Neutrophil (primary cell): ENCODE measurements around the gene PCNX2.
A peak's percentile ranks its signal among the peaks of the same experiment; 100 is the strongest.

Experiments used
- H3K27ac ChIP-seq: fragments of 200-600 bp; sonication (generic); 2 replicates; pipeline ENCODE4 v1.5.1; 2016; ENCODE audit warnings: mild to moderate bottlenecking, moderate library complexity
- H3K27me3 ChIP-seq: fragments of 200-600 bp; sonication (generic); 2 replicates; pipeline ENCODE4 v1.6.0; 2016; ENCODE audit warnings: mild to moderate bottlenecking
- H3K36me3 ChIP-seq: fragments of 200-600 bp; sonication (generic); 2 replicates; pipeline ENCODE4 v1.5.1; 2017
- H3K4me1 ChIP-seq, 2 experiments: fragments of 200-600 bp in 1 of 2; sonication (generic) in 1 of 2; 1 replicate in 1 of 2; 2 replicates in 1 of 2; pipeline versions ENCODE4 v1.5.1 to v1.6.1; 2013 to 2016; ENCODE audit warnings: low read depth in 1 of 2, low read length in 1 of 2, mild to moderate bottlenecking in 1 of 2, moderate library complexity in 1 of 2; ENCODE audit not compliant: control insufficient read depth in 1 of 2, insufficient read depth in 1 of 2
- H3K4me3 ChIP-seq, 2 experiments: fragments of 200-600 bp in 1 of 2; sonication (generic) in 1 of 2; 1 replicate in 1 of 2; 2 replicates in 1 of 2; pipeline ENCODE4 v1.5.1; 2013 to 2016; ENCODE audit warnings: low read depth in 1 of 2, low read length in 1 of 2, mild to moderate bottlenecking in 1 of 2, moderate library complexity in 1 of 2
- H3K9me3 ChIP-seq: fragments of 200-600 bp; sonication (generic); 2 replicates; pipeline ENCODE4 v1.5.1; 2016
- TF ChIP-seq, protein P1 (sequence below): fragments of 200-600 bp; sonication (generic); IDR thresholded peaks from 2 replicates; pipeline ENCODE4 v1.5.1; 2016; ENCODE audit warnings: antibody characterized with exemption

Gene PCNX2, protein sequence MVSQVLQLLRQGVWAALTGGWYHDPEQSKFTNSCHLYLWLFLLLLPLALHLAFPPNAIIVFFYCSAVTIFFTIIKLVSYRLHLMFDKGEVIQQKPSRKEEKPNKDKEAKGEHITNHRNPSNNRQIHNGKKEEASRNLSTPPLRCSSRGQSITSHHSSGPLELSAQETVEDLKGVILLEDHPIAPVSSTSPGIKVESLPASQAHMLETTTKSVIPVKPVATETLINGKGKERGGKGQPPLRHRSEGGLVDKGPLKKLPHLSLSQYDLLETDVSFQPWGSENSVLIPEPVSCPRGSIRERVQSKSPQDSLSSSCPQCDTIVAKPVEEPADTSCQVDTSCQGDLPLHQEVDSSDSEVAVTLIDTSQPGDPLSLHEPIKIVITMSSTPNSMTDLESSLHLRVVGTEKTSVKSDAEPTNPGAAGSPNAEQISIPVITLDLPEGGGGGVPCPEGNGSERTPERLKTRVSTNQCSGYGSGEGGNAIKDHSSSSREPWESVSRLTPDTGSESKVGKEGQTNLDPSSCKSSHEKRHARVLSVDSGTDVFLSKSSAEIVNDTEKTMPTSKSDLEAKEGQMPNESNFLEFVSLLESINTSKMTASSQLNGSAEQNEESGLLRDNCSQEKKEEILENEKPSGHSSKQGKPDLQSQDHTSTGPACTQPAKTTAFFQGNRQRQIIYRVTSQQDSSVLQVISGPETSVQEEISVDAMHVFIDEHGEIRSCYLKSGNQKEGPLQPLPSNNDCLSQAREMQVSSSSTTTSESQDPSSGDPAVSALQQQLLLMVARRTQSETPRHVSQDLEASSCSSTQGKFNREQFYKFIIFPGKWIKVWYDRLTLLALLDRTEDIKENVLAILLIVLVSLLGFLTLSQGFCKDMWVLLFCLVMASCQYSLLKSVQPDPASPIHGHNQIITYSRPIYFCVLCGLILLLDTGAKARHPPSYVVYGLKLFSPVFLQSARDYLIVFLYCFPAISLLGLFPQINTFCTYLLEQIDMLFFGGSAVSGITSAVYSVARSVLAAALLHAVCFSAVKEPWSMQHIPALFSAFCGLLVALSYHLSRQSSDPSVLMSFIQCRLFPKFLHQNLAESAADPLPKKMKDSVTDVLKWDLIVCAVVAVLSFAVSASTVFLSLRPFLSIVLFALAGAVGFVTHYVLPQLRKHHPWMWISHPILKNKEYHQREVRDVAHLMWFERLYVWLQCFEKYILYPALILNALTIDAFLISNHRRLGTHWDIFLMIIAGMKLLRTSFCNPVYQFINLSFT (N-terminal part only)

DNA sequence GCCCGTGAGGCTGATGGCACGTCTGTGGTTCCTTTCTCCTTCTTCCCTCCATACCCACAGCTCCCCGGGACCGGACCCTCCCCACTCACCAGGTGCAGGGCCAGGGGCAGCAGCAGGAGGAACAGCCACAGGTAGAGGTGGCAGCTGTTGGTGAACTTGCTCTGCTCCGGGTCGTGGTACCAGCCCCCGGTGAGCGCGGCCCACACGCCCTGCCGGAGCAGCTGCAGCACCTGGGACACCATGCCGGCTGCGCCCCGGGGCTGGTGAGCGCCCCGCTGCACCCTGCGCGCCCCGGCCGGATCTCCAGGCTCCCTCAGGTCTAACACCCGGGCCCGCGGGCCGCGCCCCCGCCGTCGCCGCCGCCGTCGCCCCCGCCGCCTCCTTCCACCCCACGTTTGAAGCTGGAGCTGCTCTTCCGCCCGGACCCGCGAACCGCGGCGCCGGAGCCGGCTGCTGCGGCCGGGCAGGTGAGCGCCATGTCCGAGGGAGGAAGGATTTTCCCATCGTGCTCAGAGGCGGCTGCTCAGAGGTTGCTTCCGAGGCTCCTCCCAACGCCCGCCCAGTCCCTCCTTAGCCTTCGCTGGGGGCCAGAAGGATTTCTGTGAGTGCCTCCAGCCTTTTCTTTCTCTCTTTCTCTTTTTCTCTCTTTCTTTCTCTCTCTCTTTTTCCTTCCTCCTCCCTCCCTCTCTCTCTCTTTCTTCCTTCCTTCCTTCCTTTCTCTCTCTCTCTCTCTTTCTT lies at the start of gene PCNX2:
Gene PCNX2, minus strand, starts transcription at position 489 of the 738 bp plus-strand sequence. Its CDS starts 247 bp downstream, at position 242.
- H3K27ac ChIP-seq, result no peak within 1 kb of the TSS
- H3K9me3 ChIP-seq, result no peaks in the 10 kb centered on the region
- no peaks in the 10 kb centered on the region for H3K36me3 ChIP-seq
- H3K27me3 ChIP-seq, result peaks cover 53% of the 10 kb centered on the region
- H3K4me1 ChIP-seq, result peaks cover 13 to 20% of the 10 kb centered on the region in 2 experiments
- peak within 1 kb of the TSS; percentile 32 to 54 for H3K4me3 ChIP-seq
- TF ChIP-seq, protein P1, sequence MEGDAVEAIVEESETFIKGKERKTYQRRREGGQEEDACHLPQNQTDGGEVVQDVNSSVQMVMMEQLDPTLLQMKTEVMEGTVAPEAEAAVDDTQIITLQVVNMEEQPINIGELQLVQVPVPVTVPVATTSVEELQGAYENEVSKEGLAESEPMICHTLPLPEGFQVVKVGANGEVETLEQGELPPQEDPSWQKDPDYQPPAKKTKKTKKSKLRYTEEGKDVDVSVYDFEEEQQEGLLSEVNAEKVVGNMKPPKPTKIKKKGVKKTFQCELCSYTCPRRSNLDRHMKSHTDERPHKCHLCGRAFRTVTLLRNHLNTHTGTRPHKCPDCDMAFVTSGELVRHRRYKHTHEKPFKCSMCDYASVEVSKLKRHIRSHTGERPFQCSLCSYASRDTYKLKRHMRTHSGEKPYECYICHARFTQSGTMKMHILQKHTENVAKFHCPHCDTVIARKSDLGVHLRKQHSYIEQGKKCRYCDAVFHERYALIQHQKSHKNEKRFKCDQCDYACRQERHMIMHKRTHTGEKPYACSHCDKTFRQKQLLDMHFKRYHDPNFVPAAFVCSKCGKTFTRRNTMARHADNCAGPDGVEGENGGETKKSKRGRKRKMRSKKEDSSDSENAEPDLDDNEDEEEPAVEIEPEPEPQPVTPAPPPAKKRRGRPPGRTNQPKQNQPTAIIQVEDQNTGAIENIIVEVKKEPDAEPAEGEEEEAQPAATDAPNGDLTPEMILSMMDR, result no peak

DNA sequence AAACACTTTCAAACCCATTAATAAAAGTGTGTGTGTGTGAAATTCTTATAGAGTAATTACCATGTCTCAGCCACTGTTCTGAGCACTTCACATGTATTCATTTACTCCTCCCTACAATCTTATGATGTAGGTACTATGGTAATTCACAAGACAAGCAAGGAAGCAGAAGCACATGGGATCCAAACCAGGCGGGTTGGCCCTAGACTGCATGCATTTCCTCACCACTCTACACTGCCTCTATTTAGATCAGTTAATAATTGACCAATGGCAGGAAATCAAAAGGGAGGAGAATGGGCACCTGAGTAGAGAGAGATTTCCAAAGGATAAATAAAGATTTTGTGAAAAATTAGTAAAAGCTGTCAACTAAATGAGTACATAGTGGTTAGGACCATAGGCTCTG lies 47.7 kb upstream of the PCNX2 start:
- Histone ChIP-seq H3K9me3 (no peaks in the 10 kb centered on the region), H3K27me3 (no peaks in the 10 kb centered on the region), H3K4me3 (no peak overlapping the region), H3K36me3 (no peaks in the 10 kb centered on the region), H3K4me1 (no peaks in the 10 kb centered on the region), H3K27ac (no peak overlapping the region)
- TF ChIP-seq, protein P1, result no peak

DNA sequence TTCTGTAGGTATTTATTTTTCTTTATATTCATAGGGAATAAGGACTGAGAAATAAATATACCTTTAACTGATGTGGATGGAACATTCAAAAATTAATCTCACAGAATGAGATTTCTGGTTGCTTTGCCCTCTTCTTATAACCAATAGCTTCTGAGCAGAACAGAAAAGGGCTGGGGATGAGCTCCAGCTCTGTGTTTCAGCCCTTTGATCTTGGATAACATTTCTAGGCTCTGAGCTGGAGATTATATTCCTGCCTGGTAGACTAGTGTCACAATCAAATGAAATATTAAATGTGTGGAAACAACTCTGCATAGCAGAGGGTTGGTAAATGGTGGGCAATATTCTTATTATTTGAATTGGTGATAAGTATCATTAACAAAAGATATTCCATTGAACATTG lies 46.6 kb upstream of the PCNX2 start:
- no peak overlapping the region for H3K27ac ChIP-seq
- no peaks in the 10 kb centered on the region for H3K36me3 ChIP-seq
- H3K4me1 ChIP-seq, result no peaks in the 10 kb centered on the region
- TF ChIP-seq, protein P1, result no peak
- H3K9me3 ChIP-seq, result no peaks in the 10 kb centered on the region
- H3K4me3 ChIP-seq, result no peak overlapping the region
- H3K27me3 ChIP-seq, result no peaks in the 10 kb centered on the region

DNA sequence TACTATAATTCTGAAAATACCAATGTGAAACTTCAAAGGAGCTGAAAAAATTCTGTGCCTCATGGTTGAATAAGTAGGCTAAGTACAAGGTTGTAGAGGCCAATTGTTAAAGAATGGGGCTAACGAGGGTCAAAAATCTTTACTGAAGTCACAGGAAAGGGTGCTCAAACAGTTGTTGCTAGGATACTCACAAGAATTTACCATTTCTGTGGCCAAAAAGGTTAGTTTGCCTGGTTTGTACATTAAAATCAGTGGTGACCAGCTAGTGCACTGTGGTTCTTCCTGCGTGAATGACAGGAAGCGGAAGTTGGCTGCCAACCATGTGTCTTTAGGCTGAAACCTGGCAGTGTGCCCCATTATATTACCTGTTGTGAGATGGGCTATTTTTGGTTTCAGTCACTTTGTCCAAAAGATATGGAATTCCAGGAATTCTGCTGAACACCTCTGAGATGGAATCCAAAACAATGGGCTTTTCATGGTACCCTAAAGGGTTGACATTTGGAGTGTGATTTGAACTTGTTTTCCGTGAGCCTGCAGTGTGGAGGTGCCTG lies 45.5 kb upstream of the PCNX2 start:
- Histone ChIP-seq H3K27me3 (no peaks in the 10 kb centered on the region), H3K36me3 (no peaks in the 10 kb centered on the region), H3K4me3 (no peak overlapping the region), H3K4me1 (no peaks in the 10 kb centered on the region), H3K27ac (no peak overlapping the region), H3K9me3 (no peaks in the 10 kb centered on the region)
- TF ChIP-seq, protein P1, result no peak
